GM12878 (cell line): ENCODE measurements around the gene AUNIP. TPM values are rescaled to one million over a fixed set of nuclear protein-coding genes. Genes with fewer than 3 reads are reported as not detected.

ENCODE experiments used
- ATAC-seq: fragments of 200-7000 bp; cut with Tn5 transposase; 3 replicates; pipeline ENCODE4 v1.9.1; 2020; ENCODE audit warnings: mild to moderate bottlenecking, moderate library complexity
- BruUV-seq: library from RNA; stranded (reverse); fragments of 400-500 nt; replicated peaks from 2 replicates; lab custom pipeline; 2021; lab: Mats Ljungman, UMichigan
- CTCF ChIA-PET: fragments of 300-600 bp; sonication (Branson Sonifier 250); formaldehyde crosslinking; extraction: SDS; loops from one replicate; lab custom pipeline; 2021; ENCODE audit warnings: inconsistent platforms; lab: Yijun Ruan, JAX
- POLR2A ChIA-PET: fragments of 350-600 bp; formaldehyde crosslinking; extraction: SDS; loops from one replicate; lab custom pipeline; 2021; ENCODE audit warnings: inconsistent platforms; lab: Charles Lee
- RAD21 ChIA-PET: fragments of 300-600 bp; sonication (Branson Sonifier 250); formaldehyde crosslinking; loops from one replicate; lab custom pipeline; 2023; ENCODE audit warnings: antibody characterized with exemption; ENCODE audit not compliant: unreplicated experiment; lab: Charles Lee
- SMC1A ChIA-PET: fragments of 300-600 bp; sonication (Branson Sonifier 250); formaldehyde crosslinking; loops from one replicate; lab custom pipeline; 2023; ENCODE audit not compliant: unreplicated experiment, uncharacterized antibody; lab: Charles Lee
- DNase-seq: peaks from one replicate; pipeline ENCODE4 v3.0.0-alpha.2; 2011; ENCODE audit warnings: low read depth, low spot score
- FAIRE-seq: peaks from 3 replicates; lab custom pipeline; 2011; peaks lifted over from hg19 to GRCh38; lab: Jason Lieb, UNC
- H2AFZ ChIP-seq: 2 replicates; pipeline ENCODE4 v1.6.0; 2011; ENCODE audit warnings: low read depth, low read length, control low read depth; ENCODE audit not compliant: control insufficient read depth
- H3K27ac ChIP-seq: 2 replicates; pipeline ENCODE4 v1.5.1; 2011; ENCODE audit warnings: control low read depth; ENCODE audit not compliant: control insufficient read depth, insufficient read depth
- H3K27me3 ChIP-seq, 2 experiments: replicated peaks in 1 of 2; 2 replicates each; pipeline versions ENCODE4 v1.6.0 to v1.6.1; 2011; ENCODE audit warnings: low read length in 1 of 2; ENCODE audit not compliant: control insufficient read depth in 2 of 2, insufficient read depth in 2 of 2
- H3K36me3 ChIP-seq, 2 experiments: 2 replicates each; pipeline ENCODE4 v1.5.1; 2011; ENCODE audit warnings: low read length in 1 of 2; ENCODE audit not compliant: control insufficient read depth in 2 of 2, insufficient read depth in 2 of 2
- H3K4me1 ChIP-seq: 2 replicates; pipeline ENCODE4 v1.6.1; 2011; ENCODE audit warnings: mild to moderate bottlenecking, low read length, moderate library complexity, mixed read lengths; ENCODE audit not compliant: control insufficient read depth, insufficient read depth
- H3K4me2 ChIP-seq: 2 replicates; pipeline ENCODE4 v1.6.0; 2011; ENCODE audit warnings: control low read depth; ENCODE audit not compliant: control insufficient read depth, insufficient read depth
- H3K4me3 ChIP-seq: fragments of 200-600 bp; sonication (generic); 2 replicates; pipeline ENCODE4 v1.5.1; 2016
- H3K79me2 ChIP-seq: 2 replicates; pipeline ENCODE4 v1.6.0; 2011; ENCODE audit warnings: low read length; ENCODE audit not compliant: control insufficient read depth, insufficient read depth
- H3K9ac ChIP-seq: 2 replicates; pipeline ENCODE4 v1.8.0; 2011; ENCODE audit warnings: low read length, control low read depth, mixed read lengths; ENCODE audit not compliant: control insufficient read depth, insufficient read depth
- H3K9me3 ChIP-seq: replicated peaks from 3 replicates; pipeline ENCODE4 v1.5.1; 2011; ENCODE audit warnings: mild to moderate bottlenecking, low read length; ENCODE audit not compliant: control insufficient read depth, insufficient read depth
- H4K20me1 ChIP-seq: 2 replicates; pipeline ENCODE4 v1.6.0; 2011; ENCODE audit not compliant: control insufficient read depth, insufficient read depth
- ELK1 ChIP-seq: IDR thresholded peaks from 2 replicates; pipeline ENCODE4 v1.6.1; 2012; ENCODE audit warnings: low read depth, low read length, improper control_type of control experiment
- FOS ChIP-seq: IDR thresholded peaks from 3 replicates; pipeline ENCODE4 v1.6.1; 2011; ENCODE audit warnings: borderline replicate concordance; ENCODE audit not compliant: insufficient read length; ENCODE audit errors: extremely low read depth
- FOXM1 ChIP-seq: IDR thresholded peaks from 2 replicates; pipeline ENCODE4 v1.6.1; 2012; ENCODE audit warnings: low read depth, mild to moderate bottlenecking, inconsistent platforms, low read length, moderate library complexity
- KAT2A ChIP-seq: conservative IDR thresholded peaks from 2 replicates; pipeline ENCODE4 v1.6.1; 2011; ENCODE audit warnings: low read depth, low read length; ENCODE audit not compliant: control insufficient read depth
- LARP7 ChIP-seq: fragments of 450-650 bp; IDR thresholded peaks from 2 replicates; pipeline ENCODE4 v1.6.1; 2017; ENCODE audit warnings: mild to moderate bottlenecking
- MTA2 ChIP-seq: fragments of 450-650 bp; IDR thresholded peaks from 2 replicates; pipeline ENCODE4 v1.6.1; 2016; ENCODE audit warnings: low read depth, mild to moderate bottlenecking, moderate library complexity
- PAX5 ChIP-seq: IDR thresholded peaks from 2 replicates; pipeline ENCODE4 v1.6.1; 2011; ENCODE audit warnings: low read depth, low read length, borderline replicate concordance
- RAD51 ChIP-seq: fragments of 450-650 bp; IDR thresholded peaks from 2 replicates; pipeline ENCODE4 v1.6.1; 2016; ENCODE audit warnings: moderate library complexity, mild to moderate bottlenecking, inconsistent platforms
- RB1 ChIP-seq: fragments of 450-650 bp; formaldehyde crosslinking; IDR thresholded peaks from 2 replicates; pipeline ENCODE4 v1.6.1; 2017; ENCODE audit warnings: mild to moderate bottlenecking, borderline replicate concordance
- SP1 ChIP-seq: IDR thresholded peaks from one replicate; pipeline ENCODE4 v1.6.1; 2011; ENCODE audit warnings: low read depth, low read length
- WGBS: methylation state at CpG from one replicate; pipeline ENCODE4 v1.1.6; 2016; ENCODE audit warnings: low lambda C conversion rate; ENCODE audit not compliant: insufficient replicate concordance, insufficient coverage; ENCODE audit errors: missing lambda C conversion rate; 5-methylcytosine and 5-hydroxymethylcytosine counted together
- in situ Hi-C: fragments of 300-500 bp; cut with MboI; formaldehyde crosslinking; loops from 9 replicates; pipeline ENCODE4 v1.14.3; 2018; ENCODE audit warnings: mixed read lengths
- intact Hi-C: fragments of 100-400 bp; cut with micrococcal nuclease; formaldehyde crosslinking; loops from one replicate; pipeline ENCODE4 v1.14.2; 2022; ENCODE audit not compliant: unreplicated experiment
- polyA plus RNA-seq, 11 experiments: library from polyadenylated mRNA; depleted of rRNA in 4 of 11; unstranded in 6 of 11; stranded (reverse) in 5 of 11; fragments of >200 nt; fragmentation: Nextera tagmentation in 4 of 11; fragmentation: Illumina TruSeq in 1 of 11; extraction: Ambion mirVana in 4 of 11; extraction: Trizol in 1 of 11; gene quantifications; 1 replicate in 1 of 11; 2 replicates in 10 of 11; pipeline versions ENCODE4 v1.2.1 to v1.2.3, GENCODE V29; 2011 to 2016; ENCODE audit warnings: inconsistent platforms in 2 of 11, missing spikeins in 2 of 11, low read depth in 1 of 11
- total RNA-seq, 4 experiments: library from RNA; depleted of rRNA in 3 of 4; stranded (reverse); fragments of >200 nt in 3 of 4; fragmentation: Illumina TruSeq in 1 of 4; extraction: Trizol in 1 of 4; gene quantifications; 2 replicates each; pipeline versions ENCODE4 v1.2.1 to v1.2.3, GENCODE V29; 2013 to 2021

AUNIP gene
- total and polyA plus RNA-seq, 10 of the 15 experiments (the other 5 are each of a cell fraction or from before 2014, with no cell fraction given) = 3.9 to 20.0 (median 12.7) TPM

GRCh38 chr1:25793585-25794170 lies 65.6 kb downstream of the AUNIP start:
- peaks cover 2% of the 10 kb centered on the region in 2 experiments; a peak in 2 of 4 replicates for H3K27me3 ChIP-seq
- TF ChIP-seq FOXM1 (no peak), FOS (no peak), MTA2 (no peak), SP1 (no peak), KAT2A (no peak), LARP7 (no peak), RB1 (no peak), ELK1 (no peak), RAD51 (no peak), PAX5 (no peak)
- no peak for ATAC-seq
- in situ Hi-C loops = loop anchor here (5.0 kb wide), 1 partner anchor 51 kb away; no protein-coding TSS in a partner anchor
- SMC1A ChIA-PET = interaction anchor here (1.1 kb wide), 1 partner anchor 368 kb away, joined by 6 read pairs; no protein-coding TSS in a partner anchor
- H3K36me3 ChIP-seq = no peaks in the 10 kb centered on the region
- BruUV-seq = no TSS peak
- H3K9me3 ChIP-seq = no peaks in the 10 kb centered on the region
- WGBS = 23% methylated on average over 7 of the region's 7 CpGs
- POLR2A ChIA-PET = interaction anchor here (0.6 kb wide), 1 partner anchor 360 kb away, joined by 3 read pairs; no protein-coding TSS in a partner anchor
- no peak overlapping the region for H3K4me2 ChIP-seq
- no peak overlapping the region for H3K9ac ChIP-seq
- no peak overlapping the region for H3K4me3 ChIP-seq
- H3K79me2 ChIP-seq = no peaks in the 10 kb centered on the region
- intact Hi-C loops = no loop called here
- H2AFZ ChIP-seq = no peak overlapping the region
- RAD21 ChIA-PET = interaction anchor here (1.3 kb wide), 1 partner anchor 290 kb away, joined by 4 read pairs; no protein-coding TSS in a partner anchor
- DNase-seq = no peak
- FAIRE-seq = no peak
- CTCF ChIA-PET = interaction anchor here (0.7 to 1.4 kb wide), 3 partner anchors 162 to 290 kb away, joined by 3 to 5 read pairs (median 3); no protein-coding TSS in a partner anchor
- no peak overlapping the region for H3K27ac ChIP-seq
- no peaks in the 10 kb centered on the region for H4K20me1 ChIP-seq
- H3K4me1 ChIP-seq = no peaks in the 10 kb centered on the region
